ENCODE data around the gene ITGBL1. TPM values are rescaled to one million over a fixed set of nuclear protein-coding genes. Genes with fewer than 3 reads are reported as not detected.
A peak's percentile ranks its signal among the peaks of the same experiment; 100 is the strongest.

Gene ITGBL1
- total RNA-seq, 1 experiment from 2014 or later = 0.22 TPM

GRCh38 chr13:101739382-101740178, 287.1 kb downstream of the ITGBL1 start:
- peak overlapping the region; percentile 21; the same call in 1 of the 2 replicates for H3K27ac Mint-ChIP-seq
- DNase-seq (ENCODE audit: low spot score) = no peak
- ATAC-seq = no peak
- H3K27me3 Mint-ChIP-seq (ENCODE audit: low read depth) = no peaks in the 10 kb centered on the region
- TF ChIP-seq ZNF281 (CRISPR knock-in tag; IDR thresholded peaks at IDR 0.05) (no peak), KAT7 (CRISPR knock-in tag; IDR thresholded peaks at IDR 0.05; ENCODE audit: borderline replicate concordance) (no peak), NFE2L1 (CRISPR knock-in tag; IDR thresholded peaks at IDR 0.05) (no peak), ZMAT4 (CRISPR knock-in tag; IDR thresholded peaks at IDR 0.05) (no peak), ZNF317 (CRISPR knock-in tag; IDR thresholded peaks at IDR 0.05; ENCODE audit: borderline replicate concordance, low read depth) (no peak)
- no peak overlapping the region for H3K4me3 Mint-ChIP-seq
- H3K9me3 Mint-ChIP-seq = no peaks in the 10 kb centered on the region
- ChIA-PET CTCF (no interaction called here), POLR2A (no interaction called here)
- H3K4me1 Mint-ChIP-seq = peaks cover 18% of the 10 kb centered on the region
- no peaks in the 10 kb centered on the region for H3K36me3 Mint-ChIP-seq

GRCh38 chr13:101746513-101746912, 294.0 kb downstream of the ITGBL1 start:
- DNase-seq (ENCODE audit: low spot score) (no peak), ATAC-seq (no peak)
- H3K36me3 Mint-ChIP-seq = no peaks in the 10 kb centered on the region
- H3K27ac Mint-ChIP-seq = no peak overlapping the region
- H3K9me3 Mint-ChIP-seq = no peaks in the 10 kb centered on the region
- ChIA-PET CTCF (no interaction called here), POLR2A (no interaction called here)
- peaks cover 24% of the 10 kb centered on the region for H3K4me1 Mint-ChIP-seq
- H3K27me3 Mint-ChIP-seq (ENCODE audit: low read depth) = no peaks in the 10 kb centered on the region
- no peak overlapping the region for H3K4me3 Mint-ChIP-seq
- no peak for TF ChIP-seq ZNF423 (CRISPR knock-in tag; IDR thresholded peaks at IDR 0.05)
- TF ChIP-seq ATF6 (CRISPR knock-in tag; IDR thresholded peaks at IDR 0.05) = no peak
- TF ChIP-seq USF1 (CRISPR knock-in tag; IDR thresholded peaks at IDR 0.05) = no peak
- TF ChIP-seq AFF4 (CRISPR knock-in tag; IDR thresholded peaks at IDR 0.05; ENCODE audit: borderline replicate concordance) = no peak
- TF ChIP-seq MLX (CRISPR knock-in tag; IDR thresholded peaks at IDR 0.05) = no peak
- TF ChIP-seq ZNF121 (CRISPR knock-in tag; IDR thresholded peaks at IDR 0.05) = no peak
- TF ChIP-seq ZNF532 (CRISPR knock-in tag; IDR thresholded peaks at IDR 0.05; ENCODE audit: borderline replicate concordance) = no peak
- TF ChIP-seq ZNF512 (CRISPR knock-in tag; IDR thresholded peaks at IDR 0.05; ENCODE audit: borderline replicate concordance) = no peak
- no peak for TF ChIP-seq FOXP1 (CRISPR knock-in tag; IDR thresholded peaks at IDR 0.05; ENCODE audit: borderline replicate concordance)
- no peak for TF ChIP-seq USF2 (CRISPR knock-in tag; IDR thresholded peaks at IDR 0.05)
